ENCODE results near the gene GMPS.
"Not testable (repeated sequence)": the region's sequence is repeated elsewhere in the genome, so short reads cannot be mapped to it uniquely, and the experiment has no call there.

GMPS gene

GRCh38 chr3:155885292-155885691 lies 14.8 kb downstream of the GMPS start:
- H2AFZ ChIP-seq (ENCODE audit: low read length), result no peak overlapping the region
- no peak overlapping the region for H3K4me3 ChIP-seq (ENCODE audit: low read length, poor library complexity, severe bottlenecking)
- no peaks in the 10 kb centered on the region for H3K27me3 ChIP-seq (ENCODE audit: insufficient read depth, low read length, poor library complexity, severe bottlenecking)
- no peaks in the 10 kb centered on the region for H3K9me2 ChIP-seq (replicated peaks; ENCODE audit: low read depth, low read length)
- peaks cover 26% of the 10 kb centered on the region for H3K4me1 ChIP-seq (ENCODE audit: insufficient read depth, low read length, poor library complexity, severe bottlenecking)
- no peak overlapping the region for H3K4me2 ChIP-seq (ENCODE audit: low read depth, low read length, poor library complexity, severe bottlenecking)
- H3K79me2 ChIP-seq (ENCODE audit: insufficient read depth, low read length), result peaks cover 99% of the 10 kb centered on the region
- TF ChIP-seq CTCF (conservative IDR thresholded peaks at IDR 0.05; ENCODE audit: low read length) (no peak), EZH2phosphoT487 (IDR thresholded peaks at IDR 0.05; ENCODE audit: borderline replicate concordance) (no peak)
- H3K9me3 ChIP-seq (ENCODE audit: insufficient read depth, low read depth, low read length), result no peaks in the 10 kb centered on the region
- H3K36me3 ChIP-seq (ENCODE audit: insufficient read depth, low read length), result 0 out of 2 replicates have a peak, but pooled peaks cover 3% of the 10 kb centered on the region
- no peaks in the 10 kb centered on the region for H3F3A ChIP-seq (ENCODE audit: low read depth)
- H4K20me1 ChIP-seq (ENCODE audit: insufficient read depth, low read length, poor library complexity, severe bottlenecking), result peaks cover 81% of the 10 kb centered on the region
- no peak overlapping the region for H3K9ac ChIP-seq (ENCODE audit: low read depth, low read length, poor library complexity, severe bottlenecking)

GRCh38 chr3:155886348-155886747 lies 15.9 kb downstream of the GMPS start:
- not testable (repeated sequence) for H3K27me3 ChIP-seq (ENCODE audit: insufficient read depth, low read length, poor library complexity, severe bottlenecking); H3K9ac ChIP-seq (ENCODE audit: low read depth, low read length, poor library complexity, severe bottlenecking); H3K4me2 ChIP-seq (ENCODE audit: low read depth, low read length, poor library complexity, severe bottlenecking); H3F3A ChIP-seq (ENCODE audit: low read depth); H3K9me2 ChIP-seq (replicated peaks; ENCODE audit: low read depth, low read length); H3K36me3 ChIP-seq (ENCODE audit: insufficient read depth, low read length); H3K9me3 ChIP-seq (ENCODE audit: insufficient read depth, low read depth, low read length); H3K4me3 ChIP-seq (ENCODE audit: low read length, poor library complexity, severe bottlenecking); H2AFZ ChIP-seq (ENCODE audit: low read length)
- Histone ChIP-seq H3K4me1 (ENCODE audit: insufficient read depth, low read length, poor library complexity, severe bottlenecking) (peaks cover 25% of the 10 kb centered on the region), H3K79me2 (ENCODE audit: insufficient read depth, low read length) (peaks cover 99% of the 10 kb centered on the region), H4K20me1 (ENCODE audit: insufficient read depth, low read length, poor library complexity, severe bottlenecking) (peaks cover 81% of the 10 kb centered on the region)

GRCh38 chr3:155886915-155887314 lies 16.5 kb downstream of the GMPS start:
- Histone ChIP-seq H3K4me1 (ENCODE audit: insufficient read depth, low read length, poor library complexity, severe bottlenecking) (peaks cover 21% of the 10 kb centered on the region), H3K79me2 (ENCODE audit: insufficient read depth, low read length) (peaks cover 99% of the 10 kb centered on the region), H4K20me1 (ENCODE audit: insufficient read depth, low read length, poor library complexity, severe bottlenecking) (peaks cover 81% of the 10 kb centered on the region), H3K4me2 (ENCODE audit: low read depth, low read length, poor library complexity, severe bottlenecking) (no peak overlapping the region), H3K9ac (ENCODE audit: low read depth, low read length, poor library complexity, severe bottlenecking) (no peak overlapping the region), H3F3A (ENCODE audit: low read depth) (no peaks in the 10 kb centered on the region), H3K36me3 (ENCODE audit: insufficient read depth, low read length) (0 out of 2 replicates have a peak, but pooled peaks cover 3% of the 10 kb centered on the region), H3K9me2 (replicated peaks; ENCODE audit: low read depth, low read length) (no peaks in the 10 kb centered on the region), H3K4me3 (ENCODE audit: low read length, poor library complexity, severe bottlenecking) (no peak overlapping the region), H3K9me3 (ENCODE audit: insufficient read depth, low read depth, low read length) (no peaks in the 10 kb centered on the region), H3K27me3 (ENCODE audit: insufficient read depth, low read length, poor library complexity, severe bottlenecking) (no peaks in the 10 kb centered on the region), H2AFZ (ENCODE audit: low read length) (no peak overlapping the region)
- TF ChIP-seq EZH2phosphoT487 (IDR thresholded peaks at IDR 0.05; ENCODE audit: borderline replicate concordance) (no peak), CTCF (conservative IDR thresholded peaks at IDR 0.05; ENCODE audit: low read length) (no peak)

GRCh38 chr3:155889212-155889611 lies 18.8 kb downstream of the GMPS start:
- Histone ChIP-seq H3K27me3 (ENCODE audit: insufficient read depth, low read length, poor library complexity, severe bottlenecking) (no peaks in the 10 kb centered on the region), H3K4me2 (ENCODE audit: low read depth, low read length, poor library complexity, severe bottlenecking) (no peak overlapping the region), H3K9me3 (ENCODE audit: insufficient read depth, low read depth, low read length) (no peaks in the 10 kb centered on the region), H3K4me3 (ENCODE audit: low read length, poor library complexity, severe bottlenecking) (no peak overlapping the region), H3K36me3 (ENCODE audit: insufficient read depth, low read length) (peaks cover 16% of the 10 kb centered on the region; the same call in 1 of the 2 replicates), H3K79me2 (ENCODE audit: insufficient read depth, low read length) (peaks cover 98% of the 10 kb centered on the region), H3K4me1 (ENCODE audit: insufficient read depth, low read length, poor library complexity, severe bottlenecking) (peaks cover 17% of the 10 kb centered on the region), H3K9me2 (replicated peaks; ENCODE audit: low read depth, low read length) (no peaks in the 10 kb centered on the region), H2AFZ (ENCODE audit: low read length) (no peak overlapping the region), H3K9ac (ENCODE audit: low read depth, low read length, poor library complexity, severe bottlenecking) (no peak overlapping the region), H3F3A (ENCODE audit: low read depth) (no peaks in the 10 kb centered on the region), H4K20me1 (ENCODE audit: insufficient read depth, low read length, poor library complexity, severe bottlenecking) (peaks cover 72% of the 10 kb centered on the region)
- TF ChIP-seq CTCF (conservative IDR thresholded peaks at IDR 0.05; ENCODE audit: low read length) (no peak), EZH2phosphoT487 (IDR thresholded peaks at IDR 0.05; ENCODE audit: borderline replicate concordance) (no peak)

Data from Loucy (cell line).